WTC11 (cell line): ENCODE data around the gene COL6A3. TPM values are rescaled to one million over a fixed set of nuclear protein-coding genes. Genes with fewer than 3 reads are reported as not detected.

Experiments used
- ATAC-seq: fragments of 200-7000 bp; cut with Tn5 transposase; 2 replicates; pipeline ENCODE4 v1.10.0; 2021; ENCODE audit warnings: mild to moderate bottlenecking, moderate library complexity
- CTCF ChIA-PET: fragments of 300-600 bp; sonication (Branson Sonifier 250); formaldehyde crosslinking; loops from one replicate; lab custom pipeline; 2021; ENCODE audit warnings: antibody characterized with exemption; lab: Charles Lee
- POLR2A ChIA-PET: fragments of 350-600 bp; sonication (Branson Sonifier 250); formaldehyde crosslinking; loops from one replicate; lab custom pipeline; 2021; ENCODE audit warnings: antibody characterized with exemption; lab: Charles Lee
- DNase-seq: peaks from one replicate; pipeline ENCODE4 v3.0.0; 2021; ENCODE audit warnings: low spot score
- H3K27ac Mint-ChIP-seq: 2 replicates; pipeline ENCODE4 v1.8.0; 2021; ENCODE audit warnings: mixed read lengths
- H3K27me3 Mint-ChIP-seq: 2 replicates; pipeline ENCODE4 v1.8.0; 2021; ENCODE audit warnings: low read depth, mild to moderate bottlenecking, moderate library complexity, mixed read lengths
- H3K36me3 Mint-ChIP-seq: 2 replicates; pipeline ENCODE4 v1.8.0; 2021; ENCODE audit warnings: mixed read lengths
- H3K4me1 Mint-ChIP-seq: 2 replicates; pipeline ENCODE4 v1.8.0; 2022; ENCODE audit warnings: mixed read lengths
- H3K4me3 Mint-ChIP-seq: 2 replicates; pipeline ENCODE4 v1.8.0; 2021; ENCODE audit warnings: mild to moderate bottlenecking, moderate library complexity, mixed read lengths
- H3K9me3 Mint-ChIP-seq: 2 replicates; pipeline ENCODE4 v1.8.0; 2021; ENCODE audit warnings: mixed read lengths
- CBFB ChIP-seq: sonication (generic); formaldehyde crosslinking; IDR thresholded peaks from 2 replicates; pipeline ENCODE4 v1.8.1; 2022; ENCODE audit warnings: mild to moderate bottlenecking, low read depth, missing genetic modification reagents
- CREM ChIP-seq: sonication (generic); formaldehyde crosslinking; IDR thresholded peaks from 2 replicates; pipeline ENCODE4 v1.8.1; 2022; ENCODE audit warnings: mild to moderate bottlenecking, missing genetic modification reagents, moderate library complexity
- ESRRA ChIP-seq: sonication (generic); formaldehyde crosslinking; IDR thresholded peaks from 2 replicates; pipeline ENCODE4 v1.8.1; 2022; ENCODE audit warnings: mild to moderate bottlenecking, missing genetic modification reagents, borderline replicate concordance
- ETV6 ChIP-seq: sonication (generic); formaldehyde crosslinking; IDR thresholded peaks from 2 replicates; pipeline ENCODE4 v1.8.1; 2022; ENCODE audit warnings: mild to moderate bottlenecking, missing genetic modification reagents
- GRHL2 ChIP-seq: fragments of 250-450 bp; sonication (Bioruptor Pico); IDR thresholded peaks from 2 replicates; pipeline ENCODE4 v1.8.0; 2022; ENCODE audit warnings: mild to moderate bottlenecking, moderate library complexity; ENCODE audit not compliant: insufficient replicate concordance, severe bottlenecking
- GTF2I ChIP-seq: fragments of 250-450 bp; sonication (Bioruptor Pico); conservative IDR thresholded peaks from 2 replicates; pipeline ENCODE4 v1.4.0; 2021; ENCODE audit warnings: mild to moderate bottlenecking
- JAZF1 ChIP-seq: fragments of 250-450 bp; sonication (Bioruptor Pico); IDR thresholded peaks from 2 replicates; pipeline ENCODE4 v1.9.0; 2021; ENCODE audit warnings: moderate library complexity, mild to moderate bottlenecking, inconsistent platforms
- NFATC4 ChIP-seq: fragments of 250-450 bp; sonication (Bioruptor Pico); IDR thresholded peaks from 2 replicates; pipeline ENCODE4 v1.9.0; 2021; ENCODE audit warnings: mild to moderate bottlenecking
- NFE2L1 ChIP-seq: sonication (generic); formaldehyde crosslinking; IDR thresholded peaks from 2 replicates; pipeline ENCODE4 v1.8.1; 2023; ENCODE audit warnings: missing genetic modification reagents
- NR1H2 ChIP-seq: sonication (generic); formaldehyde crosslinking; IDR thresholded peaks from 2 replicates; pipeline ENCODE4 v1.9.0; 2021; ENCODE audit warnings: mild to moderate bottlenecking, moderate library complexity, missing genetic modification reagents
- NR3C1 ChIP-seq: sonication (generic); formaldehyde crosslinking; conservative IDR thresholded peaks from 2 replicates; pipeline ENCODE4 v1.8.1; 2023; ENCODE audit warnings: low read depth, mild to moderate bottlenecking, missing genetic modification reagents
- SMAD4 ChIP-seq: sonication (generic); formaldehyde crosslinking; IDR thresholded peaks from 2 replicates; pipeline ENCODE4 v1.8.0; 2022; ENCODE audit warnings: mild to moderate bottlenecking, missing genetic modification reagents
- total RNA-seq: library from RNA; stranded (reverse); gene quantifications from 3 replicates; pipeline ENCODE4 v1.2.3, GENCODE V29; 2021
- TF ChIP-seq, protein P1 (sequence below): sonication (generic); formaldehyde crosslinking; IDR thresholded peaks from 2 replicates; pipeline ENCODE4 v1.8.1; 2022; ENCODE audit warnings: mild to moderate bottlenecking, moderate library complexity, missing genetic modification reagents
- TF ChIP-seq, protein P2 (sequence below): fragments of 250-450 bp; sonication (Bioruptor Pico); conservative IDR thresholded peaks from 2 replicates; pipeline ENCODE4 v1.9.0; 2021; ENCODE audit warnings: mild to moderate bottlenecking
- TF ChIP-seq, protein P3 (sequence below): sonication (generic); formaldehyde crosslinking; IDR thresholded peaks from 2 replicates; pipeline ENCODE4 v1.8.1; 2022; ENCODE audit warnings: low read depth, missing genetic modification reagents, borderline replicate concordance
- TF ChIP-seq, protein P4 (sequence below): fragments of 250-450 bp; sonication (Bioruptor Pico); IDR thresholded peaks from 2 replicates; pipeline ENCODE4 v1.9.0; 2021; ENCODE audit warnings: mild to moderate bottlenecking
- TF ChIP-seq, protein P5 (sequence below): fragments of 250-450 bp; sonication (Bioruptor Pico); IDR thresholded peaks from 2 replicates; pipeline ENCODE4 v1.9.0; 2021; ENCODE audit warnings: moderate library complexity, mild to moderate bottlenecking, inconsistent platforms, borderline replicate concordance
- TF ChIP-seq, protein P6 (sequence below): sonication (generic); formaldehyde crosslinking; IDR thresholded peaks from 2 replicates; pipeline ENCODE4 v1.8.0; 2022; ENCODE audit warnings: missing genetic modification reagents
- TF ChIP-seq, protein P7 (sequence below): fragments of 250-450 bp; sonication (Bioruptor Pico); IDR thresholded peaks from 2 replicates; pipeline ENCODE4 v2.1.2; 2022; ENCODE audit warnings: mild to moderate bottlenecking, moderate library complexity
- TF ChIP-seq, protein P8 (sequence below): fragments of 250-450 bp; sonication (Bioruptor Pico); IDR thresholded peaks from 2 replicates; pipeline ENCODE4 v1.8.0; 2021; ENCODE audit warnings: mild to moderate bottlenecking

Gene COL6A3
- total RNA-seq, 1 experiment from 2014 or later, result 2.6 TPM

DNA sequence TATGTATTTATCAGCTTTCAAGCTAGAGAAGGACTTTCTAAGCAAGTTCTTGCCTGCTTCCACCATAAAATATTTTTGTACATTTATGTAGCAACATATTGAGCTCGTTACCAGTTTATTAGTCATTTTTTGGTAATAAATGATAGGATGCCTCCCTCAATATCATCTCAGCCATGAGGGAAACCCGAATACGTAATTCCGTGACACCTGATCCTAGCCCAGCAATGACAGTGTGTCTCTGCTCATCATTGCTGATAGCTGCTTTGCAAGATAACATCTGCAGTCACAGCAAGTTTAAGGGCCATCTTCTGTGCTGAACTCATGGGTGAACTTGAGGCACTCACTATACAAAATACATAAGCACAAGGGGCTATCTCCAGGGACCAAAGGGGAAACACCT lies 62.2 kb downstream of the COL6A3 start:
- no peaks in the 10 kb centered on the region for H3K36me3 Mint-ChIP-seq
- no peak overlapping the region for H3K27ac Mint-ChIP-seq
- POLR2A ChIA-PET, result interaction anchor here (0.6 kb wide), 1 partner anchor 127 kb away, joined by 3 read pairs; no protein-coding TSS in a partner anchor
- H3K9me3 Mint-ChIP-seq, result no peaks in the 10 kb centered on the region
- H3K27me3 Mint-ChIP-seq, result peaks cover 5% of the 10 kb centered on the region
- ATAC-seq (no peak), DNase-seq (no peak)
- H3K4me1 Mint-ChIP-seq, result peaks cover 26% of the 10 kb centered on the region
- CTCF ChIA-PET, result interaction anchor here (1.5 kb wide), 2 partner anchors 70 to 186 kb away, joined by 4 to 5 read pairs; no protein-coding TSS in a partner anchor
- TF ChIP-seq CBFB (CRISPR knock-in tag) (no peak), NR3C1 (CRISPR knock-in tag) (no peak), CREM (CRISPR knock-in tag) (no peak), GRHL2 (CRISPR knock-in tag) (no peak), ESRRA (CRISPR knock-in tag) (no peak), NFE2L1 (CRISPR knock-in tag) (no peak), SMAD4 (CRISPR knock-in tag) (no peak), GTF2I (no peak), NFATC4 (CRISPR knock-in tag) (no peak), JAZF1 (CRISPR knock-in tag) (no peak), NR1H2 (CRISPR knock-in tag) (no peak), ETV6 (no peak)
- TF ChIP-seq, protein P1, sequence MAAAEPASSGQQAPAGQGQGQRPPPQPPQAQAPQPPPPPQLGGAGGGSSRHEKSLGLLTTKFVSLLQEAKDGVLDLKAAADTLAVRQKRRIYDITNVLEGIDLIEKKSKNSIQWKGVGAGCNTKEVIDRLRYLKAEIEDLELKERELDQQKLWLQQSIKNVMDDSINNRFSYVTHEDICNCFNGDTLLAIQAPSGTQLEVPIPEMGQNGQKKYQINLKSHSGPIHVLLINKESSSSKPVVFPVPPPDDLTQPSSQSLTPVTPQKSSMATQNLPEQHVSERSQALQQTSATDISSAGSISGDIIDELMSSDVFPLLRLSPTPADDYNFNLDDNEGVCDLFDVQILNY (CRISPR knock-in tag), result no peak
- TF ChIP-seq, protein P2, sequence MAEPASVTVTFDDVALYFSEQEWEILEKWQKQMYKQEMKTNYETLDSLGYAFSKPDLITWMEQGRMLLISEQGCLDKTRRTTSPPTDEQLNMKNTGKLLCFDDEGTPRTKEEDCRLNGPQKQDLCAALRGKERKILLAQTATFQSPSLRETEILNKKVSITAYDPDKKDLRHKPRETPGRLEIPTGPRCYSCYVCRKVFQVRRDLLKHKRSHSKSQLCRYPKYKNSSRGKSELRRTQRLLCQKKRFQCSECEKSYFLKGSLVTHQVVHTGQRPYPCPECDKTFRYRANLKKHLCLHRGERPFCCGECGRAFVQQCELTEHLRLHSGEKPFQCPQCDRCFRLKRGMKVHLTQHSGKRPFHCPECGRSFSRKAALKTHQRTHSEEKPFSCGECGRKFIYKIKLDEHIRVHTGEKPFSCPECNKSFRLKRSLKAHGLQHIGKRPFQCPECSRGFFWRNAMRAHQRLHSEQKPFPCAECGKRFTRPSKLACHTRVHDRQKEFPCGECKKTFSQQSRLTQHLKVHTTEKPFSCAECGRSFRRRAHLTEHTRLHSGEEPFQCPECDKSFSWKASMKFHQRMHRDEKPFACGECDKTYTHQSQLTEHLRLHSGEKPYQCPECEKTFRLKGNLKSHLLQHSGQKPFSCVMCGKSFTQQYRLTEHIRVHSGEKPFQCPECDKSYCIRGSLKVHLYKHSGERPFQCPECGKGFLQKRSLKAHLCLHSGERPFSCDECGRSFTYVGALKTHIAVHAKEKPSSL (CRISPR knock-in tag), result no peak
- TF ChIP-seq, protein P3, sequence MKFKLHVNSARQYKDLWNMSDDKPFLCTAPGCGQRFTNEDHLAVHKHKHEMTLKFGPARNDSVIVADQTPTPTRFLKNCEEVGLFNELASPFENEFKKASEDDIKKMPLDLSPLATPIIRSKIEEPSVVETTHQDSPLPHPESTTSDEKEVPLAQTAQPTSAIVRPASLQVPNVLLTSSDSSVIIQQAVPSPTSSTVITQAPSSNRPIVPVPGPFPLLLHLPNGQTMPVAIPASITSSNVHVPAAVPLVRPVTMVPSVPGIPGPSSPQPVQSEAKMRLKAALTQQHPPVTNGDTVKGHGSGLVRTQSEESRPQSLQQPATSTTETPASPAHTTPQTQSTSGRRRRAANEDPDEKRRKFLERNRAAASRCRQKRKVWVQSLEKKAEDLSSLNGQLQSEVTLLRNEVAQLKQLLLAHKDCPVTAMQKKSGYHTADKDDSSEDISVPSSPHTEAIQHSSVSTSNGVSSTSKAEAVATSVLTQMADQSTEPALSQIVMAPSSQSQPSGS (CRISPR knock-in tag), result no peak
- TF ChIP-seq, protein P4, sequence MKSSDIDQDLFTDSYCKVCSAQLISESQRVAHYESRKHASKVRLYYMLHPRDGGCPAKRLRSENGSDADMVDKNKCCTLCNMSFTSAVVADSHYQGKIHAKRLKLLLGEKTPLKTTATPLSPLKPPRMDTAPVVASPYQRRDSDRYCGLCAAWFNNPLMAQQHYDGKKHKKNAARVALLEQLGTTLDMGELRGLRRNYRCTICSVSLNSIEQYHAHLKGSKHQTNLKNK (CRISPR knock-in tag), result no peak
- TF ChIP-seq, protein P5, sequence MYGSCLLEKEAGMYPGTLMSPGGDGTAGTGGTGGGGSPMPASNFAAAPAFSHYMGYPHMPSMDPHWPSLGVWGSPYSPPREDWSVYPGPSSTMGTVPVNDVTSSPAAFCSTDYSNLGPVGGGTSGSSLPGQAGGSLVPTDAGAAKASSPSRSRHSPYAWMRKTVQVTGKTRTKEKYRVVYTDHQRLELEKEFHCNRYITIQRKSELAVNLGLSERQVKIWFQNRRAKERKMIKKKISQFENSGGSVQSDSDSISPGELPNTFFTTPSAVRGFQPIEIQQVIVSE, result no peak
- TF ChIP-seq, protein P6, sequence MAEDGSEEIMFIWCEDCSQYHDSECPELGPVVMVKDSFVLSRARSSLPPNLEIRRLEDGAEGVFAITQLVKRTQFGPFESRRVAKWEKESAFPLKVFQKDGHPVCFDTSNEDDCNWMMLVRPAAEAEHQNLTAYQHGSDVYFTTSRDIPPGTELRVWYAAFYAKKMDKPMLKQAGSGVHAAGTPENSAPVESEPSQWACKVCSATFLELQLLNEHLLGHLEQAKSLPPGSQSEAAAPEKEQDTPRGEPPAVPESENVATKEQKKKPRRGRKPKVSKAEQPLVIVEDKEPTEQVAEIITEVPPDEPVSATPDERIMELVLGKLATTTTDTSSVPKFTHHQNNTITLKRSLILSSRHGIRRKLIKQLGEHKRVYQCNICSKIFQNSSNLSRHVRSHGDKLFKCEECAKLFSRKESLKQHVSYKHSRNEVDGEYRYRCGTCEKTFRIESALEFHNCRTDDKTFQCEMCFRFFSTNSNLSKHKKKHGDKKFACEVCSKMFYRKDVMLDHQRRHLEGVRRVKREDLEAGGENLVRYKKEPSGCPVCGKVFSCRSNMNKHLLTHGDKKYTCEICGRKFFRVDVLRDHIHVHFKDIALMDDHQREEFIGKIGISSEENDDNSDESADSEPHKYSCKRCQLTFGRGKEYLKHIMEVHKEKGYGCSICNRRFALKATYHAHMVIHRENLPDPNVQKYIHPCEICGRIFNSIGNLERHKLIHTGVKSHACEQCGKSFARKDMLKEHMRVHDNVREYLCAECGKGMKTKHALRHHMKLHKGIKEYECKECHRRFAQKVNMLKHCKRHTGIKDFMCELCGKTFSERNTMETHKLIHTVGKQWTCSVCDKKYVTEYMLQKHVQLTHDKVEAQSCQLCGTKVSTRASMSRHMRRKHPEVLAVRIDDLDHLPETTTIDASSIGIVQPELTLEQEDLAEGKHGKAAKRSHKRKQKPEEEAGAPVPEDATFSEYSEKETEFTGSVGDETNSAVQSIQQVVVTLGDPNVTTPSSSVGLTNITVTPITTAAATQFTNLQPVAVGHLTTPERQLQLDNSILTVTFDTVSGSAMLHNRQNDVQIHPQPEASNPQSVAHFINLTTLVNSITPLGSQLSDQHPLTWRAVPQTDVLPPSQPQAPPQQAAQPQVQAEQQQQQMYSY, result no peak
- TF ChIP-seq, protein P7, sequence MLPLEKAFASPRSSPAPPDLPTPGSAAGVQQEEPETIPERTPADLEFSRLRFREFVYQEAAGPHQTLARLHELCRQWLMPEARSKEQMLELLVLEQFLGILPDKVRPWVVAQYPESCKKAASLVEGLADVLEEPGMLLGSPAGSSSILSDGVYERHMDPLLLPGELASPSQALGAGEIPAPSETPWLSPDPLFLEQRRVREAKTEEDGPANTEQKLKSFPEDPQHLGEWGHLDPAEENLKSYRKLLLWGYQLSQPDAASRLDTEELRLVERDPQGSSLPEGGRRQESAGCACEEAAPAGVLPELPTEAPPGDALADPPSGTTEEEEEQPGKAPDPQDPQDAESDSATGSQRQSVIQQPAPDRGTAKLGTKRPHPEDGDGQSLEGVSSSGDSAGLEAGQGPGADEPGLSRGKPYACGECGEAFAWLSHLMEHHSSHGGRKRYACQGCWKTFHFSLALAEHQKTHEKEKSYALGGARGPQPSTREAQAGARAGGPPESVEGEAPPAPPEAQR (CRISPR knock-in tag), result no peak
- TF ChIP-seq, protein P8, sequence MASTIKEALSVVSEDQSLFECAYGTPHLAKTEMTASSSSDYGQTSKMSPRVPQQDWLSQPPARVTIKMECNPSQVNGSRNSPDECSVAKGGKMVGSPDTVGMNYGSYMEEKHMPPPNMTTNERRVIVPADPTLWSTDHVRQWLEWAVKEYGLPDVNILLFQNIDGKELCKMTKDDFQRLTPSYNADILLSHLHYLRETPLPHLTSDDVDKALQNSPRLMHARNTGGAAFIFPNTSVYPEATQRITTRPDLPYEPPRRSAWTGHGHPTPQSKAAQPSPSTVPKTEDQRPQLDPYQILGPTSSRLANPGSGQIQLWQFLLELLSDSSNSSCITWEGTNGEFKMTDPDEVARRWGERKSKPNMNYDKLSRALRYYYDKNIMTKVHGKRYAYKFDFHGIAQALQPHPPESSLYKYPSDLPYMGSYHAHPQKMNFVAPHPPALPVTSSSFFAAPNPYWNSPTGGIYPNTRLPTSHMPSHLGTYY (CRISPR knock-in tag), result no peak
- no peak overlapping the region for H3K4me3 Mint-ChIP-seq
